HEK293 (cell line): ENCODE results near the gene PHYHD1.

ENCODE experiments used
- CTCF ChIA-PET: fragments of 350-600 bp; formaldehyde crosslinking; extraction: SDS; loops from one replicate; lab custom pipeline; 2021; ENCODE audit warnings: antibody characterized with exemption; lab: Yijun Ruan, JAX
- POLR2A ChIA-PET: fragments of 300-600 bp; formaldehyde crosslinking; extraction: SDS; loops from one replicate; lab custom pipeline; 2020; ENCODE audit warnings: antibody characterized with exemption, inconsistent platforms; lab: Yijun Ruan, JAX
- H3K27ac ChIP-seq: fragments of 200-500 bp; sonication (Bioruptor generic); 2 replicates; pipeline ENCODE4 v1.5.1; 2014; ENCODE audit warnings: low read depth, low read length, control low read depth, inconsistent platforms; ENCODE audit errors: extremely low read depth
- H3K36me3 ChIP-seq, 2 experiments: fragments of 200-500 bp in 1 of 2; sonication (Bioruptor generic) in 1 of 2; 1 replicate in 1 of 2; 2 replicates in 1 of 2; pipeline ENCODE4 v1.5.1; 2014 to 2017; ENCODE audit warnings: inconsistent platforms in 2 of 2, low read length in 2 of 2; ENCODE audit not compliant: control insufficient read depth in 2 of 2, insufficient read depth in 1 of 2
- H3K4me1 ChIP-seq: fragments of 200-500 bp; sonication (Bioruptor generic); 2 replicates; pipeline ENCODE4 v1.5.1; 2014; ENCODE audit warnings: mild to moderate bottlenecking, low read length, inconsistent platforms; ENCODE audit not compliant: control insufficient read depth, insufficient read depth
- H3K4me3 ChIP-seq: 2 replicates; pipeline ENCODE4 v1.5.1; 2011; ENCODE audit warnings: low read depth, mild to moderate bottlenecking, control low read depth, low read length, moderate library complexity
- H3K9me3 ChIP-seq: fragments of 200-500 bp; sonication (Bioruptor generic); 2 replicates; pipeline ENCODE4 v1.5.1; 2014; ENCODE audit warnings: low read depth, low read length, inconsistent platforms; ENCODE audit not compliant: control insufficient read depth, insufficient read depth
- CTCF ChIP-seq: fragments of 450-650 bp; formaldehyde crosslinking; IDR thresholded peaks from 2 replicates; pipeline ENCODE4 v1.5.1; 2016; ENCODE audit warnings: missing biosample characterization, missing genetic modification characterization
- KLF16 ChIP-seq: fragments of 450-650 bp; formaldehyde crosslinking; IDR thresholded peaks from 2 replicates; pipeline ENCODE4 v1.5.1; 2017; ENCODE audit warnings: missing biosample characterization, missing genetic modification characterization
- PRDM4 ChIP-seq: fragments of 450-650 bp; formaldehyde crosslinking; IDR thresholded peaks from 2 replicates; pipeline ENCODE4 v1.5.1; 2017; ENCODE audit warnings: missing biosample characterization, missing genetic modification characterization
- ZIC2 ChIP-seq: fragments of 450-650 bp; formaldehyde crosslinking; IDR thresholded peaks from 2 replicates; pipeline ENCODE4 v1.5.1; 2016; ENCODE audit warnings: missing biosample characterization, missing genetic modification characterization
- ZNF133 ChIP-seq: fragments of 450-650 bp; formaldehyde crosslinking; IDR thresholded peaks from 2 replicates; pipeline ENCODE4 v1.5.1; 2016; ENCODE audit warnings: missing biosample characterization, missing genetic modification characterization
- ZNF155 ChIP-seq: fragments of 450-650 bp; formaldehyde crosslinking; IDR thresholded peaks from 2 replicates; pipeline ENCODE4 v1.5.1; 2016; ENCODE audit warnings: missing biosample characterization, missing genetic modification characterization
- ZNF2 ChIP-seq: fragments of 450-650 bp; formaldehyde crosslinking; IDR thresholded peaks from 2 replicates; pipeline ENCODE4 v1.5.1; 2016; ENCODE audit warnings: missing biosample characterization, missing genetic modification characterization
- ZNF280D ChIP-seq: fragments of 450-650 bp; formaldehyde crosslinking; IDR thresholded peaks from 2 replicates; pipeline ENCODE4 v1.5.1; 2016; ENCODE audit warnings: missing biosample characterization, missing genetic modification characterization
- ZNF426 ChIP-seq: fragments of 450-650 bp; formaldehyde crosslinking; IDR thresholded peaks from 2 replicates; pipeline ENCODE4 v1.5.1; 2017; ENCODE audit warnings: missing biosample characterization, missing genetic modification characterization, mild to moderate bottlenecking, inconsistent platforms, moderate library complexity
- ZNF600 ChIP-seq: fragments of 450-650 bp; formaldehyde crosslinking; IDR thresholded peaks from 2 replicates; pipeline ENCODE4 v1.5.1; 2016; ENCODE audit warnings: missing biosample characterization, missing genetic modification characterization
- ZNF791 ChIP-seq: fragments of 450-650 bp; formaldehyde crosslinking; IDR thresholded peaks from 2 replicates; pipeline ENCODE4 v1.5.1; 2016; ENCODE audit warnings: missing biosample characterization, missing genetic modification characterization
- ZSCAN23 ChIP-seq: fragments of 450-650 bp; formaldehyde crosslinking; IDR thresholded peaks from 2 replicates; pipeline ENCODE4 v1.5.1; 2016; ENCODE audit warnings: missing biosample characterization, missing genetic modification characterization
- TF ChIP-seq, protein P1 (sequence below): fragments of 450-650 bp; formaldehyde crosslinking; IDR thresholded peaks from 2 replicates; pipeline ENCODE4 v1.5.1; 2016; ENCODE audit warnings: missing biosample characterization, missing genetic modification characterization
- TF ChIP-seq, protein P2 (sequence below): IDR thresholded peaks from 2 replicates; pipeline ENCODE4 v1.6.1; 2011; ENCODE audit warnings: mild to moderate bottlenecking, low read depth, low read length, borderline replicate concordance

Gene PHYHD1

DNA sequence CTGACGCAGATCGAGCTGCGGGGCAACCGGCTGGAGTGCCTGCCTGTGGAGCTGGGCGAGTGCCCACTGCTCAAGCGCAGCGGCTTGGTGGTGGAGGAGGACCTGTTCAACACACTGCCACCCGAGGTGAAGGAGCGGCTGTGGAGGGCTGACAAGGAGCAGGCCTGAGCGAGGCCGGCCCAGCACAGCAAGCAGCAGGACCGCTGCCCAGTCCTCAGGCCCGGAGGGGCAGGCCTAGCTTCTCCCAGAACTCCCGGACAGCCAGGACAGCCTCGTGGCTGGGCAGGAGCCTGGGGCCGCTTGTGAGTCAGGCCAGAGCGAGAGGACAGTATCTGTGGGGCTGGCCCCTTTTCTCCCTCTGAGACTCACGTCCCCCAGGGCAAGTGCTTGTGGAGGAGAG lies 4.6 kb upstream of the PHYHD1 start (continued):
- TF ChIP-seq ZNF2 (tag by site-specific recombination) (no peak), ZNF426 (no peak), ZNF280D (tag by site-specific recombination) (no peak), KLF16 (tag by site-specific recombination) (no peak), ZNF133 (tag by site-specific recombination) (no peak), CTCF (tag by site-specific recombination) (no peak), ZNF155 (no peak), ZNF791 (tag by site-specific recombination) (no peak), PRDM4 (tag by site-specific recombination) (no peak), ZIC2 (no peak)
- TF ChIP-seq, protein P1, sequence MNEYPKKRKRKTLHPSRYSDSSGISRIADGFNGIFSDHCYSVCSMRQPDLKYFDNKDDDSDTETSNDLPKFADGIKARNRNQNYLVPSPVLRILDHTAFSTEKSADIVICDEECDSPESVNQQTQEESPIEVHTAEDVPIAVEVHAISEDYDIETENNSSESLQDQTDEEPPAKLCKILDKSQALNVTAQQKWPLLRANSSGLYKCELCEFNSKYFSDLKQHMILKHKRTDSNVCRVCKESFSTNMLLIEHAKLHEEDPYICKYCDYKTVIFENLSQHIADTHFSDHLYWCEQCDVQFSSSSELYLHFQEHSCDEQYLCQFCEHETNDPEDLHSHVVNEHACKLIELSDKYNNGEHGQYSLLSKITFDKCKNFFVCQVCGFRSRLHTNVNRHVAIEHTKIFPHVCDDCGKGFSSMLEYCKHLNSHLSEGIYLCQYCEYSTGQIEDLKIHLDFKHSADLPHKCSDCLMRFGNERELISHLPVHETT = no peak

- POLR2A ChIA-PET = no interaction called here
- Histone ChIP-seq H3K4me3 (no peak overlapping the region), H3K9me3 (no peaks in the 10 kb centered on the region), H3K4me1 (no peaks in the 10 kb centered on the region), H3K27ac (no peak overlapping the region), H3K36me3 (peaks cover 0 to 33% of the 10 kb centered on the region in 2 experiments; a peak in 1 of 3 replicates)
- TF ChIP-seq, protein P2, sequence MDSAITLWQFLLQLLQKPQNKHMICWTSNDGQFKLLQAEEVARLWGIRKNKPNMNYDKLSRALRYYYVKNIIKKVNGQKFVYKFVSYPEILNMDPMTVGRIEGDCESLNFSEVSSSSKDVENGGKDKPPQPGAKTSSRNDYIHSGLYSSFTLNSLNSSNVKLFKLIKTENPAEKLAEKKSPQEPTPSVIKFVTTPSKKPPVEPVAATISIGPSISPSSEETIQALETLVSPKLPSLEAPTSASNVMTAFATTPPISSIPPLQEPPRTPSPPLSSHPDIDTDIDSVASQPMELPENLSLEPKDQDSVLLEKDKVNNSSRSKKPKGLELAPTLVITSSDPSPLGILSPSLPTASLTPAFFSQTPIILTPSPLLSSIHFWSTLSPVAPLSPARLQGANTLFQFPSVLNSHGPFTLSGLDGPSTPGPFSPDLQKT = no peak
- CTCF ChIA-PET = no interaction called here
Measured at GRCh38 chr9:128916745-128917144, 4.0 kb upstream of the PHYHD1 start.

DNA sequence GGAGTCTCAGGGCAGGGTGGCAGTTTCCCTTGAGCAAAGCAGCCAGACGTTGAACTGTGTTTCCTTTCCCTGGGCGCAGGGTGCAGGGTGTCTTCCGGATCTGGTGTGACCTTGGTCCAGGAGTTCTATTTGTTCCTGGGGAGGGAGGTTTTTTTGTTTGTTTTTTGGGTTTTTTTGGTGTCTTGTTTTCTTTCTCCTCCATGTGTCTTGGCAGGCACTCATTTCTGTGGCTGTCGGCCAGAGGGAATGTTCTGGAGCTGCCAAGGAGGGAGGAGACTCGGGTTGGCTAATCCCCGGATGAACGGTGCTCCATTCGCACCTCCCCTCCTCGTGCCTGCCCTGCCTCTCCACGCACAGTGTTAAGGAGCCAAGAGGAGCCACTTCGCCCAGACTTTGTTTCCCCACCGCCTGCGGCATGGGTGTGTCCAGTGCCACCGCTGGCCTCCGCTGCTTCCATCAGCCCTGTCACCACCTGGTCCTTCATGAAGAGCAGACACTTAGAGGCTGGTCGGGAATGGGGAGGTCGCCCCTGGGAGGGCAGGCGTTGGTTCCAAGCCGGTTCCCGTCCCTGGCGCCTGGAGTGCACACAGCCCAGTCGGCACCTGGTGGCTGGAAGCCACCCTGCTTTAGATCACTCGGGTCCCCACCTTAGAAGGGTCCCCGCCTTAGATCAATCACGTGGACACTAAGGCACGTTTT lies 3.5 kb upstream of the PHYHD1 start:
- H3K36me3 ChIP-seq = peaks cover 0 to 33% of the 10 kb centered on the region in 2 experiments; a peak in 1 of 3 replicates
- TF ChIP-seq ZNF600 (tag by site-specific recombination) (peak; percentile 45; the same call in 1 of the 2 replicates), ZSCAN23 (tag by site-specific recombination) (no peak)

More for the DNA sequence above, 3.5 kb upstream of the PHYHD1 start:
- H3K9me3 ChIP-seq = no peaks in the 10 kb centered on the region
- CTCF ChIA-PET = no interaction called here
- H3K4me1 ChIP-seq = no peaks in the 10 kb centered on the region
- H3K27ac ChIP-seq = no peak overlapping the region
- no peak overlapping the region for H3K4me3 ChIP-seq
- POLR2A ChIA-PET = no interaction called here
